Neutrophil (primary cell): ENCODE data around the gene OARD1.
"Not testable (repeated sequence)": the region's sequence is repeated elsewhere in the genome, so short reads cannot be mapped to it uniquely, and the experiment has no call there.

Source experiments
- H3K27ac ChIP-seq: fragments of 200-600 bp; sonication (generic); 2 replicates; pipeline ENCODE4 v1.5.1; 2016; ENCODE audit warnings: mild to moderate bottlenecking, moderate library complexity
- H3K27me3 ChIP-seq: fragments of 200-600 bp; sonication (generic); 2 replicates; pipeline ENCODE4 v1.6.0; 2016; ENCODE audit warnings: mild to moderate bottlenecking
- H3K36me3 ChIP-seq: fragments of 200-600 bp; sonication (generic); 2 replicates; pipeline ENCODE4 v1.5.1; 2017
- H3K4me1 ChIP-seq, 2 experiments: fragments of 200-600 bp in 1 of 2; sonication (generic) in 1 of 2; 1 replicate in 1 of 2; 2 replicates in 1 of 2; pipeline versions ENCODE4 v1.5.1 to v1.6.1; 2013 to 2016; ENCODE audit warnings: low read depth in 1 of 2, low read length in 1 of 2, mild to moderate bottlenecking in 1 of 2, moderate library complexity in 1 of 2; ENCODE audit not compliant: control insufficient read depth in 1 of 2, insufficient read depth in 1 of 2
- H3K4me3 ChIP-seq, 2 experiments: fragments of 200-600 bp in 1 of 2; sonication (generic) in 1 of 2; 1 replicate in 1 of 2; 2 replicates in 1 of 2; pipeline ENCODE4 v1.5.1; 2013 to 2016; ENCODE audit warnings: low read depth in 1 of 2, low read length in 1 of 2, mild to moderate bottlenecking in 1 of 2, moderate library complexity in 1 of 2
- H3K9me3 ChIP-seq: fragments of 200-600 bp; sonication (generic); 2 replicates; pipeline ENCODE4 v1.5.1; 2016
- TF ChIP-seq, protein P1 (sequence below): fragments of 200-600 bp; sonication (generic); IDR thresholded peaks from 2 replicates; pipeline ENCODE4 v1.5.1; 2016; ENCODE audit warnings: antibody characterized with exemption

Gene OARD1

DNA sequence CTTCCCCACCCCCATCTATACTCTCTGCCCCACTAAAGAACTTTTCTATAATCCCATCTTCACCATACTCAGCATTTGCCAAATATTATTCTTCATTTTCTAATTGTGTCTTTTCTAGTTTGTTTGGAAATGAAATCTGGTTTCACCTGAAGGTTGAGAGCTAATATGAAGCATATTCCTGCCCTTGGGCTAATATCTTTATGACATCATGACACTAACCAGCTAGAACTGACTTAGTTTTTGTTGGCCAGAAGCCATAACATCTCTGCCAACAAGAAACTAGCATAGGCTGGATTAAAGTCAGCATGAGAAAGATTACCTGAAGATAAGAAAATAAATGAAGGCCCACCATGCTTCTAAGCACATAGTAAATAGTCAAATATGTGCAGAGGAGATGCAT is 49.9 kb downstream of the OARD1 start:
- no peaks in the 10 kb centered on the region for H3K36me3 ChIP-seq
- H3K4me3 ChIP-seq: no peak overlapping the region
- H3K9me3 ChIP-seq: no peaks in the 10 kb centered on the region
- TF ChIP-seq, protein P1, sequence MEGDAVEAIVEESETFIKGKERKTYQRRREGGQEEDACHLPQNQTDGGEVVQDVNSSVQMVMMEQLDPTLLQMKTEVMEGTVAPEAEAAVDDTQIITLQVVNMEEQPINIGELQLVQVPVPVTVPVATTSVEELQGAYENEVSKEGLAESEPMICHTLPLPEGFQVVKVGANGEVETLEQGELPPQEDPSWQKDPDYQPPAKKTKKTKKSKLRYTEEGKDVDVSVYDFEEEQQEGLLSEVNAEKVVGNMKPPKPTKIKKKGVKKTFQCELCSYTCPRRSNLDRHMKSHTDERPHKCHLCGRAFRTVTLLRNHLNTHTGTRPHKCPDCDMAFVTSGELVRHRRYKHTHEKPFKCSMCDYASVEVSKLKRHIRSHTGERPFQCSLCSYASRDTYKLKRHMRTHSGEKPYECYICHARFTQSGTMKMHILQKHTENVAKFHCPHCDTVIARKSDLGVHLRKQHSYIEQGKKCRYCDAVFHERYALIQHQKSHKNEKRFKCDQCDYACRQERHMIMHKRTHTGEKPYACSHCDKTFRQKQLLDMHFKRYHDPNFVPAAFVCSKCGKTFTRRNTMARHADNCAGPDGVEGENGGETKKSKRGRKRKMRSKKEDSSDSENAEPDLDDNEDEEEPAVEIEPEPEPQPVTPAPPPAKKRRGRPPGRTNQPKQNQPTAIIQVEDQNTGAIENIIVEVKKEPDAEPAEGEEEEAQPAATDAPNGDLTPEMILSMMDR: no peak
- H3K27me3 ChIP-seq: peaks cover 4% of the 10 kb centered on the region
- H3K4me1 ChIP-seq: peaks cover 0 to 3% of the 10 kb centered on the region in 2 experiments
- H3K27ac ChIP-seq: no peak overlapping the region

- Histone ChIP-seq H3K27ac (no peak overlapping the region), H3K9me3 (no peaks in the 10 kb centered on the region), H3K4me1 (no peaks in the 10 kb centered on the region), H3K4me3 (no peak overlapping the region), H3K27me3 (no peaks in the 10 kb centered on the region), H3K36me3 (no peaks in the 10 kb centered on the region)
- TF ChIP-seq, protein P1: no peak
Measured at GRCh38 chr6:41021832-41022231, 50.3 kb downstream of the OARD1 start.

GRCh38 chr6:41017663-41018062 is 54.5 kb downstream of the OARD1 start:
- Histone ChIP-seq H3K27me3 (no peaks in the 10 kb centered on the region), H3K27ac (no peak overlapping the region), H3K4me1 (no peaks in the 10 kb centered on the region), H3K9me3 (no peaks in the 10 kb centered on the region), H3K4me3 (no peak overlapping the region), H3K36me3 (no peaks in the 10 kb centered on the region)
- TF ChIP-seq, protein P1: no peak

- not testable (repeated sequence) for H3K27ac ChIP-seq, H3K4me1 ChIP-seq, H3K36me3 ChIP-seq, H3K27me3 ChIP-seq, H3K4me3 ChIP-seq, H3K9me3 ChIP-seq
Measured at GRCh38 chr6:41015860-41016259, 56.3 kb downstream of the OARD1 start.

DNA sequence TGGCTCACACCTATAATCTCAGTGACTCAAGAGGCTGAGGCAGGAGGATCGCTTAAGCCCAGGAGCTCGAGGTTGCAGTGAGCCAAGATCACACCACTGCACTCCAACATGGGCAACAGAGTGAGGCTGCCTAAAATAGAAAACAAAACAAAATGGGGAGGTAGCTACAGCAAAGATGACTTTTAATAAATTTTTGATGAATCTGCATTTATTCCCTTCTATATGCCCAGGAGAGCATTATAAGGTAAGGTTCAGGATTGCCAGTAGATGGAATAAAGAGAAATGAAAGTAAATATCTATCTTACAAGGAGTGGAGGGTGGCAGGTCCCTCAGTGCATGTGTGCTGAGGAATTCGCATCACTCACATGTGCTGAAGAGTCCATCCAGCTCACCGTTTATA is 57.4 kb downstream of the OARD1 start:
- Histone ChIP-seq H3K27me3 (no peaks in the 10 kb centered on the region), H3K27ac (no peak overlapping the region), H3K4me1 (no peaks in the 10 kb centered on the region), H3K9me3 (no peaks in the 10 kb centered on the region), H3K36me3 (no peaks in the 10 kb centered on the region), H3K4me3 (no peak overlapping the region)
- TF ChIP-seq, protein P1: no peak
